ENCODE results near the gene PRKCI.
"Not testable (repeated sequence)": the region's sequence is repeated elsewhere in the genome, so short reads cannot be mapped to it uniquely, and the experiment has no call there.

Gene PRKCI

GRCh38 chr3:170221924-170222646 is at the start of gene PRKCI:
Gene PRKCI, plus strand, starts transcription at chr3:170222424. Its CDS starts 246 bp downstream, at chr3:170222670.
- peak; percentile 95 for DNase-seq
- peak within 1 kb of the TSS; percentile 84 for H3K27ac Mint-ChIP-seq
- H3K9me3 Mint-ChIP-seq = no peaks in the 10 kb centered on the region
- no peaks in the 10 kb centered on the region for H3K36me3 Mint-ChIP-seq
- CTCF ChIA-PET = interaction anchor here (1.5 kb wide), 1 partner anchor 33 kb away, joined by 3 read pairs; no protein-coding TSS in a partner anchor
- H3K4me1 Mint-ChIP-seq = peaks cover 31% of the 10 kb centered on the region
- peaks cover 8% of the 10 kb centered on the region for H3K27me3 Mint-ChIP-seq
- H3K4me3 Mint-ChIP-seq = peak within 1 kb of the TSS; percentile 86

DNA sequence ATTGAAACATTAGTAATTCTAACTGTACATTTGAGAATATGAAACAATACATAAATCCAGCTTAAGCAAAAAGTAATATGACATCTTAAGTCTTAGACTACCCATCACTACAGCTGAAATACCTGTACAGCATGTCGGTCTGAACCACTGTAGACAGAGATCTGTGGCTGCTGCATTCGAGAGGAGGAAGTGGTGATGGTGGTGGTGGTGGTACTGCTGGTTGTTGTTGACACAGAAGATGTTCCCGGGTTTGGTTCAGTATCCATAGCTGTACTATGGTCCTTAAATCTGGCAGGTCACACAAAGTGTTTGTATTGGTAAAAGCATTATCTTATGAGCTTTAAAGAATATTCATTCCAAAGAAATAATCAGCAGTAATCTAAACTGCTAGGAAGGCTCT is 43.6 kb upstream of the PRKCI start:
- H3K9me3 Mint-ChIP-seq = no peaks in the 10 kb centered on the region
- H3K27ac Mint-ChIP-seq = peak overlapping the region; percentile 47
- peak overlapping the region; percentile 35 for H3K4me3 Mint-ChIP-seq
- no peaks in the 10 kb centered on the region for H3K27me3 Mint-ChIP-seq
- CTCF ChIA-PET = no interaction called here
- peaks cover 43% of the 10 kb centered on the region for H3K4me1 Mint-ChIP-seq
- DNase-seq = peak; percentile 79
- peaks cover 33% of the 10 kb centered on the region for H3K36me3 Mint-ChIP-seq

GRCh38 chr3:170179432-170179831 is 42.8 kb upstream of the PRKCI start:
- H3K36me3 Mint-ChIP-seq = peaks cover 31% of the 10 kb centered on the region
- no peaks in the 10 kb centered on the region for H3K27me3 Mint-ChIP-seq
- H3K4me3 Mint-ChIP-seq = peak overlapping the region; percentile 99
- no peaks in the 10 kb centered on the region for H3K9me3 Mint-ChIP-seq
- CTCF ChIA-PET = no interaction called here
- H3K4me1 Mint-ChIP-seq = peaks cover 41% of the 10 kb centered on the region
- peak overlapping the region; percentile 100 for H3K27ac Mint-ChIP-seq
- no peak for DNase-seq

- Mint-ChIP-seq H3K9me3 (no peaks in the 10 kb centered on the region), H3K4me1 (peaks cover 34% of the 10 kb centered on the region), H3K27ac (peak overlapping the region; percentile 100), H3K4me3 (peak overlapping the region; percentile 99), H3K27me3 (no peaks in the 10 kb centered on the region), H3K36me3 (peaks cover 26% of the 10 kb centered on the region)
- CTCF ChIA-PET = interaction anchor here (0.5 to 0.7 kb wide), 2 partner anchors 134 to 313 kb away, joined by 3 read pairs; no protein-coding TSS in a partner anchor
- peak; percentile 25 for DNase-seq
Observed at GRCh38 chr3:170180079-170180907, 41.9 kb upstream of the PRKCI start.

DNA sequence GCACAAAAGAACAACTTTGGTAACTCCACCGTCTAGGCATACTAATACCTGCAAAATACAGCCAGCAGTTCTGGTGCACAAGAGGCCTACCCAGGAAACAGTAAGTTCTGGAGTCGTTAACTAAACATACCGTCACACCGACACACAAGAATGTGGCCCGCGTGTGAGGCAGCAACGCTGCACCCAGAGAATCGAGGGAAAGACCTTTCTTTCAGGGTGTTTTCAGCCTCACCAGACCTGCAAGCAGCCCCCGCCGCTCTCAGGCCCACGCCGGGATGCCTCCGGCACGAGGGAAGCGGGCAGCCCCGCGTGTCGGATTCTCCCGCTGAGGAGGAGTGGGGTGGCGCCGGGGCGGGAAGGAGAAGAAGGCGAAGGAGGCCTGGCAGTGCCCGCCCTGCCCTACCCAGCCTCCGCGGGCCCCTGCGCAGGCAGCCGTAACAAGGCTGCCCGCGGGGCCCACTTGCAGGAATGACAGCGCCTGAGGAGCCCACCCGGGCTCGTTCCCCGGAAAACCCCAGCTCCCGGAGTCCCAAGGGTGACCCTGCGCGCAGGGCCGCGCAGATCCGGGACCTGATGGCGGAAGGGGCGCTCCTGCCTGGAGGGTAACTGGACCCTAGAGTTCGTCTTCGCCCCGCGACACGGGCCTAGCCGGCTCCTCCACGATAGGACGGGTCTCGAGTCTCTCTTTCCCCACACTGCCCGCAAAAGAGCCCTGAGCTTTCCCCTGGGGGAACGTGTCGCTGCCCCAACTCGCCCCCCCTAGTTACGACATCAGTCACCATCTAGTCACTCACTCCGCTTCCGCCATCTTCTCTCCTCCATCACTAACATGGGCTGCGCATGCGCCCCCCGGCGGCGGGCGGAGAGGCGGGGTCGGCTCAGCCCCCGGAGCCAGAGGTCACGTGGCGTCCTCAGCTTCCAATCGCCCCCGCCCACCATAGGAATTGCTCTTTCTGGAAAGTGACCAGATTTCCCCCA is 41.0 kb upstream of the PRKCI start, which contains the start of gene PHC3:
PHC3 (minus strand) TSS at position 826 of the 978 bp plus-strand sequence; CDS start at position 808, 18 bp downstream.
- CTCF ChIA-PET = interaction anchor here (0.5 to 1.4 kb wide), 4 partner anchors 8 to 314 kb away, joined by 3 read pairs; no protein-coding TSS in a partner anchor
- Mint-ChIP-seq H3K27me3 (no peaks in the 10 kb centered on the region), H3K9me3 (no peaks in the 10 kb centered on the region), H3K27ac (peak within 1 kb of the TSS; percentile 100), H3K4me3 (peak within 1 kb of the TSS; percentile 99), H3K36me3 (peaks cover 23% of the 10 kb centered on the region), H3K4me1 (peaks cover 31% of the 10 kb centered on the region)
- DNase-seq = peak; percentile 92

- CTCF ChIA-PET = interaction anchor here (0.5 to 2.1 kb wide), 7 partner anchors 14 to 622 kb away, joined by 3 to 7 read pairs (median 4); partner anchors contain the start of gene PRKCI
- no peaks in the 10 kb centered on the region for H3K36me3 Mint-ChIP-seq
- H3K4me3 Mint-ChIP-seq = no peak overlapping the region
- peaks cover 20% of the 10 kb centered on the region for H3K27me3 Mint-ChIP-seq
- no peak for DNase-seq
- H3K27ac Mint-ChIP-seq = no peak overlapping the region
- peaks cover 13% of the 10 kb centered on the region for H3K4me1 Mint-ChIP-seq
- H3K9me3 Mint-ChIP-seq = no peaks in the 10 kb centered on the region
Observed at GRCh38 chr3:170189398-170190256, 32.6 kb upstream of the PRKCI start.

DNA sequence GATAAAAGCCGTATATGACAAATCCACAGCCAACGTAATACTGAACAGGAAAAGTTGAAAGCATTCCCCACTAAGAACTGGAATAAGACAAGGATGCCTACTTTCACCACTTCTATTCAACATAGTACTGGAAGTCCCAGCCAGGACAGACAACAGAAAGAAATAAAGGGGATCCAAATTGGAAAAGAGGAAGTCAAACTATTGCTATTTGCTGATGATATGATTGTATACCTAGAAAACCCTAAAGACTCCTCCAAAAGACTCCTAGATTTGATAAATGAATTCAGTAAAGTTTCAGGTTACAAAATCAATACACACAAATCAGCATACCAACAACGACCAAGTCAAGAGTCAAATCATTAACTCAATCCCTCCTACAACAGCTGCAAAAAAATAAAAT is 26.5 kb upstream of the PRKCI start:
- CTCF ChIA-PET, H3K4me1 Mint-ChIP-seq, H3K9me3 Mint-ChIP-seq, DNase-seq, H3K36me3 Mint-ChIP-seq, H3K4me3 Mint-ChIP-seq, H3K27ac Mint-ChIP-seq: not testable (repeated sequence)
- H3K27me3 Mint-ChIP-seq = peaks cover 19% of the 10 kb centered on the region

GRCh38 chr3:170196833-170197232 is 25.4 kb upstream of the PRKCI start:
- H3K4me1 Mint-ChIP-seq = no peaks in the 10 kb centered on the region
- H3K27ac Mint-ChIP-seq = peak overlapping the region; percentile 33
- CTCF ChIA-PET = no interaction called here
- no peaks in the 10 kb centered on the region for H3K9me3 Mint-ChIP-seq
- no peak overlapping the region for H3K4me3 Mint-ChIP-seq
- no peaks in the 10 kb centered on the region for H3K36me3 Mint-ChIP-seq
- DNase-seq = no peak
- H3K27me3 Mint-ChIP-seq = peaks cover 23% of the 10 kb centered on the region

GRCh38 chr3:170200987-170201386 is 21.2 kb upstream of the PRKCI start:
- CTCF ChIA-PET = no interaction called here
- no peaks in the 10 kb centered on the region for H3K4me1 Mint-ChIP-seq
- H3K9me3 Mint-ChIP-seq = no peaks in the 10 kb centered on the region
- no peak overlapping the region for H3K27ac Mint-ChIP-seq
- H3K27me3 Mint-ChIP-seq = peaks cover 17% of the 10 kb centered on the region
- DNase-seq = no peak
- no peaks in the 10 kb centered on the region for H3K36me3 Mint-ChIP-seq
- H3K4me3 Mint-ChIP-seq = no peak overlapping the region

- Mint-ChIP-seq H3K4me3 (no peak overlapping the region), H3K4me1 (no peaks in the 10 kb centered on the region), H3K36me3 (no peaks in the 10 kb centered on the region), H3K27ac (no peak overlapping the region), H3K27me3 (peaks cover 17% of the 10 kb centered on the region), H3K9me3 (no peaks in the 10 kb centered on the region)
- CTCF ChIA-PET = no interaction called here
- no peak for DNase-seq
Observed at GRCh38 chr3:170201527-170201926, 20.7 kb upstream of the PRKCI start.

DNA sequence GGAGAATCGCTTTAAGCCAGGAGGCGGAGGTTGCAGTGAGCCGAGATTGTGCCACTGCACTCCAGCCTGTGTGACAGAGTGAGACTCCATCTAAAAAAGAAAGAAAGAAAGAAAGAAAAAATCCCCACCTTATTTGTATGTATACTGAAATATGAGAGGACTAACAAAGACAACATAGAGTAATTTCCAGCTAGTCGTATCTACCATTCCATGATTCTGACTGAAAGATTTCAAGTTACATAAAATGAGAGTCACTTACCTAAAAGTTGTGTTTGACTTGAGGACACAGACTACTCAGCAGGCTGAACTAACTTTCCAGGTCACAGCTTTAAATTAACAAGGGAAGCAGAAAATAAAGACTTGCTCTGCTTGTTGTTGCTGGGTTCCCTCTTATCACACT is 18.8 kb upstream of the PRKCI start:
- Mint-ChIP-seq H3K36me3 (no peaks in the 10 kb centered on the region), H3K4me3 (no peak overlapping the region), H3K9me3 (no peaks in the 10 kb centered on the region), H3K27me3 (peaks cover 17% of the 10 kb centered on the region), H3K4me1 (no peaks in the 10 kb centered on the region), H3K27ac (no peak overlapping the region)
- CTCF ChIA-PET = interaction anchor here (0.6 to 1.2 kb wide), 2 partner anchors 14 to 72 kb away, joined by 3 to 4 read pairs; no protein-coding TSS in a partner anchor
- DNase-seq = no peak

DNA sequence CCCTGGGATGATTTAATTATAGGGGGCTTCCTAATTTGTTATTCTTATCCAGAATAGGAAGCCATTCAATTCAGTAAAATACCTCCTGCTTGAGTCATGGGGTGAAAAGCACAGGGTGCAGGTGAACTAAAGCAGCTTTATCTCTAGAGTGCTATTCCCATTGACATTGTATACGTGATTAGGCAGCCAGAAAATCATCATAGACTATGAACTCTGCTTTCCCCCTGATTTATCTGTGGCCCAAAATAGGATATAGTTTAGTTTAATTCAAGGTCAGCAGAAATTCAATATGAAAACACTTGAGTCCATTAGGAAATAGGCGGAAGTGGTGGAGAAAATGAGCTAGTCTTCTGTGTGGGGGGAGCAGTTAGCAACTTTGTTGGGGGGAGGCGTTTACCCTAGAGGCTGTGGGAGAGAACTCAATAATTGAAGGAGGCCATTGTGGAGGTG is 18.2 kb upstream of the PRKCI start:
- CTCF ChIA-PET = interaction anchor here (1.2 kb wide), 1 partner anchor 15 kb away, joined by 4 read pairs; no protein-coding TSS in a partner anchor

DNA sequence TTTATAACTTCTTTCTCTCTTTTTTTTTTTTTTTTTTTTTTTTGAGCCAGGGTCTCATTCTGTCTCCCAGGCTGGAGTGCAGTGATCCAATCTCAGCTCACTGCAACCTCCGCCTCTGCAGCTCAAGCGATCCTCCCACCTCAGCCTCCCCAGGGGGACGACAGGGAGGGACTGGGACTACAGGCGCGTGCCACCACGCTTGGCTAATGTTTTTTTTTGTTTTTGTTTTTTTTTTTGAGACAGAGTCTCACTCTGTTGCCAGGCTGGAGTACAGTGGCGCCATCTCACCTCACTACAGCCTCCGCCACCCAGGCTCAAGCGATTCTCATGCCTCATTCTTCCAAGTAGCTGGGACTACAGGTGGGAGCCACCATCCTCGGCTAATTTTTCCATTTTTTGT is 17.7 kb upstream of the PRKCI start:
- Mint-ChIP-seq H3K9me3 (no peaks in the 10 kb centered on the region), H3K27ac (no peak overlapping the region), H3K27me3 (peaks cover 17% of the 10 kb centered on the region), H3K4me1 (no peaks in the 10 kb centered on the region), H3K4me3 (no peak overlapping the region), H3K36me3 (no peaks in the 10 kb centered on the region)
- DNase-seq = no peak
- CTCF ChIA-PET = no interaction called here

More for the DNA sequence above, 18.2 kb upstream of the PRKCI start:
- Mint-ChIP-seq H3K27me3 (peaks cover 17% of the 10 kb centered on the region), H3K9me3 (no peaks in the 10 kb centered on the region), H3K4me1 (no peaks in the 10 kb centered on the region), H3K4me3 (no peak overlapping the region), H3K27ac (no peak overlapping the region), H3K36me3 (no peaks in the 10 kb centered on the region)
- DNase-seq = no peak
